Cardiac muscle cell (in vitro differentiated cells and primary cell): ENCODE measurements around the gene SDR42E2. TPM values are rescaled to one million over a fixed set of nuclear protein-coding genes. Genes with fewer than 3 reads are reported as not detected.
"Not testable (repeated sequence)": the region's sequence is repeated elsewhere in the genome, so short reads cannot be mapped to it uniquely, and the experiment has no call there.

Experiments
- DNase-seq, 2 donors: peaks; one replicate each; pipeline versions ENCODE4 v3.0.0 to v3.0.0-alpha.2; 2010 to 2017; ENCODE audit warnings: low read depth in 1 of 2, low spot score in 1 of 2
- H3K27ac ChIP-seq: fragments of 200-600 bp; sonication (generic); 2 replicates; pipeline ENCODE4 v1.5.1; 2016
- H3K27me3 ChIP-seq: fragments of 200-600 bp; sonication (generic); 2 replicates; pipeline ENCODE4 v1.6.0; 2016; ENCODE audit warnings: control low read depth
- H3K36me3 ChIP-seq: fragments of 200-600 bp; sonication (generic); 2 replicates; pipeline ENCODE4 v1.5.1; 2016; ENCODE audit warnings: control low read depth
- H3K4me1 ChIP-seq: fragments of 200-600 bp; sonication (generic); 2 replicates; pipeline ENCODE4 v1.8.1; 2017; ENCODE audit warnings: low read depth, mild to moderate bottlenecking, mixed run types
- H3K4me3 ChIP-seq: fragments of 200-600 bp; sonication (generic); 2 replicates; pipeline ENCODE4 v1.5.1; 2016; ENCODE audit warnings: mild to moderate bottlenecking
- H3K9me3 ChIP-seq: fragments of 200-600 bp; sonication (generic); 2 replicates; pipeline ENCODE4 v1.5.1; 2017; ENCODE audit warnings: low read depth, mild to moderate bottlenecking, control low read depth
- CTCF ChIP-seq: IDR thresholded peaks from 2 replicates; pipeline ENCODE4 v1.5.1; 2012; ENCODE audit warnings: low read depth, mild to moderate bottlenecking, low read length
- polyA plus RNA-seq: library from polyadenylated mRNA; unstranded; fragments of >200 nt; fragmentation: Nextera tagmentation; extraction: Ambion mirVana; gene quantifications from 2 replicates; pipeline ENCODE4 v1.2.1, GENCODE V29; 2016
- total RNA-seq: library from RNA; depleted of rRNA; stranded (reverse); fragments of >200 nt; gene quantifications from 2 replicates; pipeline ENCODE4 v1.2.3, GENCODE V29; 2016

Gene SDR42E2
- total and polyA plus RNA-seq, 2 experiments from 2014 or later, result 0.06 TPM; not detected in 1

- Histone ChIP-seq H3K9me3 (no peaks in the 10 kb centered on the region), H3K27me3 (no peaks in the 10 kb centered on the region), H3K27ac (no peak overlapping the region), H3K4me3 (no peak overlapping the region), H3K36me3 (no peaks in the 10 kb centered on the region), H3K4me1 (no peaks in the 10 kb centered on the region)
- no peak for DNase-seq
- TF ChIP-seq CTCF, result no peak
Measured at GRCh38 chr16:22213236-22213635, 50.9 kb downstream of the SDR42E2 start.

- Histone ChIP-seq H3K36me3 (no peaks in the 10 kb centered on the region), H3K27me3 (no peaks in the 10 kb centered on the region), H3K27ac (no peak overlapping the region), H3K4me1 (no peaks in the 10 kb centered on the region), H3K4me3 (no peak overlapping the region), H3K9me3 (no peaks in the 10 kb centered on the region)
- no peak for TF ChIP-seq CTCF
- no peak for DNase-seq
Measured at GRCh38 chr16:22213801-22214200, 51.5 kb downstream of the SDR42E2 start.

- Histone ChIP-seq H3K27ac (no peak overlapping the region), H3K4me1 (no peaks in the 10 kb centered on the region), H3K9me3 (no peaks in the 10 kb centered on the region), H3K4me3 (no peak overlapping the region), H3K36me3 (no peaks in the 10 kb centered on the region), H3K27me3 (no peaks in the 10 kb centered on the region)
- DNase-seq, result no peak
- TF ChIP-seq CTCF, result no peak
Measured at GRCh38 chr16:22214402-22214801, 52.1 kb downstream of the SDR42E2 start.

- H3K27ac ChIP-seq, result no peak overlapping the region
- H3K27me3 ChIP-seq, result no peaks in the 10 kb centered on the region
- no peak for TF ChIP-seq CTCF
- no peak for DNase-seq
- no peaks in the 10 kb centered on the region for H3K4me1 ChIP-seq
- H3K36me3 ChIP-seq, result no peaks in the 10 kb centered on the region
- H3K4me3 ChIP-seq, result no peak overlapping the region
- no peaks in the 10 kb centered on the region for H3K9me3 ChIP-seq
Measured at GRCh38 chr16:22214889-22215288, 52.6 kb downstream of the SDR42E2 start.

- Histone ChIP-seq H3K27ac (no peak overlapping the region), H3K9me3 (no peaks in the 10 kb centered on the region), H3K27me3 (no peaks in the 10 kb centered on the region), H3K36me3 (no peaks in the 10 kb centered on the region), H3K4me3 (no peak overlapping the region), H3K4me1 (no peaks in the 10 kb centered on the region)
- peak in 1 of 2 donors; percentile 62 for DNase-seq
- TF ChIP-seq CTCF, result no peak
Measured at GRCh38 chr16:22216191-22216831, 54.0 kb downstream of the SDR42E2 start.

GRCh38 chr16:22216832-22217225 lies 54.5 kb downstream of the SDR42E2 start:
- not testable (repeated sequence) for H3K9me3 ChIP-seq, H3K36me3 ChIP-seq, H3K4me3 ChIP-seq, DNase-seq, H3K27me3 ChIP-seq, H3K4me1 ChIP-seq, H3K27ac ChIP-seq
